Panc1 (cell line): ENCODE results near the gene DTWD1.

ENCODE experiments used
- POLR2AphosphoS5 ChIP-seq: IDR thresholded peaks from 2 replicates; pipeline ENCODE4 v1.6.1; 2012; ENCODE audit warnings: mild to moderate bottlenecking, low read depth, low read length, moderate library complexity
- TF ChIP-seq, protein P1 (sequence below): fragments of 450-650 bp; IDR thresholded peaks from 2 replicates; pipeline ENCODE4 v1.5.1; 2017; ENCODE audit warnings: mild to moderate bottlenecking

DNA sequence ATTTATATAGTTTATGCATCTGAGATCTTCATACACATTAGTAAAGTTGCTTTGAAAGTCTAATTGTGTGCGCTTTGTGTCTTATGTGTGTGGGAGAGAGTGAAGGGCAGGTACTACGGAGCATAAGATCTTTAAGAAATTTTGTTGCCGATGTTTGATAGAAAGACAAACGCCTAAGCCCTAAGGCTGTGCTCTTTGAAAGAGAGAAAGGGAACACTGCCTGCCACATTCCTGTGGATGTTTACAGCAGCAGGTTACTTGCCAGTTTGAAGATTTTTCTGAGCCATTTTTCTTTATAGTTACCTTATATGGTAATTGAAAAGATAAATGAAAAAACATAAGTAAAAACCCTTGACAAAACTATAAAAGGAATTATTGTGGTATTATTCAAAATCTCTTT, 17.0 kb downstream of the DTWD1 start:
- TF ChIP-seq POLR2AphosphoS5 = no peak
- TF ChIP-seq, protein P1, sequence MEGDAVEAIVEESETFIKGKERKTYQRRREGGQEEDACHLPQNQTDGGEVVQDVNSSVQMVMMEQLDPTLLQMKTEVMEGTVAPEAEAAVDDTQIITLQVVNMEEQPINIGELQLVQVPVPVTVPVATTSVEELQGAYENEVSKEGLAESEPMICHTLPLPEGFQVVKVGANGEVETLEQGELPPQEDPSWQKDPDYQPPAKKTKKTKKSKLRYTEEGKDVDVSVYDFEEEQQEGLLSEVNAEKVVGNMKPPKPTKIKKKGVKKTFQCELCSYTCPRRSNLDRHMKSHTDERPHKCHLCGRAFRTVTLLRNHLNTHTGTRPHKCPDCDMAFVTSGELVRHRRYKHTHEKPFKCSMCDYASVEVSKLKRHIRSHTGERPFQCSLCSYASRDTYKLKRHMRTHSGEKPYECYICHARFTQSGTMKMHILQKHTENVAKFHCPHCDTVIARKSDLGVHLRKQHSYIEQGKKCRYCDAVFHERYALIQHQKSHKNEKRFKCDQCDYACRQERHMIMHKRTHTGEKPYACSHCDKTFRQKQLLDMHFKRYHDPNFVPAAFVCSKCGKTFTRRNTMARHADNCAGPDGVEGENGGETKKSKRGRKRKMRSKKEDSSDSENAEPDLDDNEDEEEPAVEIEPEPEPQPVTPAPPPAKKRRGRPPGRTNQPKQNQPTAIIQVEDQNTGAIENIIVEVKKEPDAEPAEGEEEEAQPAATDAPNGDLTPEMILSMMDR = no peak
